Myometrial cell (primary cell): ENCODE measurements around the gene SPATA24. TPM values are rescaled to one million over a fixed set of nuclear protein-coding genes. Genes with fewer than 3 reads are reported as not detected.

ENCODE experiments used
- total RNA-seq: library from RNA; depleted of rRNA; stranded (reverse); fragments of >200 nt; gene quantifications from 2 replicates; pipeline ENCODE4 v1.2.3, GENCODE V29; 2015

The SPATA24 gene, protein sequence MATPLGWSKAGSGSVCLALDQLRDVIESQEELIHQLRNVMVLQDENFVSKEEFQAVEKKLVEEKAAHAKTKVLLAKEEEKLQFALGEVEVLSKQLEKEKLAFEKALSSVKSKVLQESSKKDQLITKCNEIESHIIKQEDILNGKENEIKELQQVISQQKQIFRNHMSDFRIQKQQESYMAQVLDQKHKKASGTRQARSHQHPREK
- 0.29 and 4.3 TPM in 2 replicates for total RNA-seq

DNA sequence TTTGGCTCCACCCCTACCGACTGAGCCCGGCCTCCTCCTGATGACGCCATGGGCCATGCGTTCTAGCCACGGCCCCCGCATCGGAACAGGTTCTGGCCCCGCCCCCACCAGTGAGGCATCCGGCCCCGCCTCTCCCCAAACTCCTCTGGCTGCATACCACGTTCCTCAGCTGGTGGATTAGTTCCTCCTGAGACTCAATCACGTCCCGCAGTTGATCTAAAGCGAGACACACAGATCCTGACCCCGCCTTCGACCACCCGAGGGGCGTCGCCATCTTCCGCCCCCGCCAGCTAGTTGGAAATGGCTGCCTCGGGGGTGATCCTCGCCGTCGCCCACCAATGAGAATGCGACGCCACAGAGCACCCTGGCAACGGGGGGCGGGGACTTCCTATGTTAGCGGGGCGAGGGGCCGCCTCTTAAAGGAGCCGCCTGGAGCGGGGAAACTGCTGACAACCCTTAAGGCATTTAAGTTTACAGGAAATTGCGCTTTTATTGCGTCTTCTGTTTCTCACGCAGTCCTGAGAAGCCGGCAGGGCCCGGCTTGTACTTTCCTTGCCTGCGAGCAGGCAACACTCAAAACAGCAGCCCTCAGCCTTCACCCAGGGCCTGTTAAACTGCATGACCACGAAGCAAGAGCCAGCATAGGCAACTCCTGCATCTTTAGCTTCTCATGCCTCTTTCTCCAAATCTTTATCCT lies at the start of gene SPATA24:
Gene SPATA24 (minus strand): TSS at position 303 of the 697 bp plus-strand sequence. CDS start 29 bp downstream, at position 274.

DNA sequence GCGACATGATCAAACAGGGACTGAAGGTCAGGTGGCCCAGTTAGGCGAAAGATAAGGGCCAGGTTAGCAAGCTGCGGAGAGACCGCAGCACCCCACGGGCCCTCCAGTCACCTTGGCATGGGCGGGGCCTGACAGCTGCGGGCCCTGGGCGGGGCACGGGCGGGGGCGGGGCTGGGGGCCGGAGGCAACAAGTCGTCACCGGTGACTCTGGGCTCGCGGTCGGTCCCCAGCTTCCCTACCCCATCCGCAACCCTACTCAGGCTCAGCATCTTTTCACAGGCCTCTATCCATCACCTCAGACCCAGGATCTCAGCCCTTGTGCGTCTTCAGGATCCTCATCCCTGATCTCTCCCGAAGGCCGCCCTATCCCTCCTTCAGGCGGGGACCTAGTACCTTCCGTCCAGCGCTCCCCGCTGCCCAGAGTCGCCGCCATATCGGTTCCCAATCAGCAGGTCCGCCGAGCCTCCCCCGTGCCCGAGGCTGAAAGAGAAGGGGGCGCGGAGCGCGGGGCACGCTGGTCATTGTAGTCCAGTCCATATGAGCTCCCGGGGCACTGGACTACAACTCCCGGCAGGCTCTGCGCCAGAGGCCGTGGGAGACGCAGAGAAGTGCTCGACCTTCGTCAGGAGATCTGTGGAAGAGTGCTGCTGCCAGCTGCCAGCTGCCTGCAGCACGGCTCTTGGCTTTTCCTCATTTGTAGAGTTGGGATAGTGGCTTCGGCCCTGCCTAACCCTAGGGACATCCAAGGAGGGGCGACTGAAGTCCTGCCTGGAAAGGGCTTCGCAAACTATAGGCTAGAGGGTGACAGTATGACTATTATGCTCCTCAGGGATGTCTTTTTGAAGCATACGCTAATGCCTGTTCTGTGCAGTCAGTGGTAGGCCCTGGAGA lies 35.4 kb upstream of the SPATA24 start, which contains the start of gene DNAJC18:
Gene DNAJC18 (minus strand): TSS at position 513 of the 891 bp plus-strand sequence. CDS start 80 bp downstream, at position 433.

DNA sequence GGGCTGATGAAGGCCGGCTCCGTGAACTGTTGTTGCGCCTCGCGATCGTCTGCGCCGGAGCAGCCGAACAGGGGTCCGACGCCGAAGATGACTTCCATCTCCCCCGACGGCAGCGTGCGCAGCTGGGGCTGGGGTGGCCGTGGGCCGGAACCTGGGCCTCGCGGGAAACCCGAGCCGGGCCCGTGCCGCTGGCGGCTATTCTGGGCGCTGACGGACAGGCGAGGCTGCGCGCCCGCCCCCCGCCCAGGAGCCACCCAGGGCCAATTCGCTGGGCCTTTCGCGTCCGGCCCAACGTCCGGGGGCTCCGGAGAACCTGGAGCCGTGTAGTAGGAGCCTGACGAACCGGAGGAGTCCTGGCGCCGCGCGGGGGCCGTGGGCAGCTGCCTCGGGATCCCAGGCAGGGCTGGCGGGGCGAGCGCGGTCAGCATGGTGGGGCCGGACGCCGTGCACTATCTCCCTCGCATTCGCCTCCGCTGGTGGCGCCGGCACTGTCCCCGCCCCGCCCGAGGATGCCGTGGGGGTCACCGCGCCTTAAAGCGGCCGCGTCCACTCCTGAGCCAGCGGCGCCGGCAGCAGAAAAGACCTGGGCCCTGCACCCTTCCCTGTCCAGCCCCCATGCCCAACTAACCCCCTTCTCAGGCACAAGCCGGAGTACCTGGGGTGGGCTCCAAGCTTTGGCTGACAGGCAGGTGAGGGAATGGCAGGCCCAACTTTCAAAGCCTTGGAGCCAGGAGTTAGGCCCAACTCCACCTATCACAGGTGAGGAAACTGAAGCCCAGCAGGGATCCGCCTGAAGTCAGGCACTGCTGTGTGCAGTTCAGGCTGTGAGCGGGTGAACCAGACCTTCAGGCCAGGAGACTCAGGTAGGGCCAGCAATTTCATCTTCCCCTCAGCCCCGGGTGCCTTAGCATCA lies 9.0 kb downstream of the SPATA24 start, which contains the start of gene PROB1:
Gene PROB1 (minus strand): TSS at position 451 of the 913 bp plus-strand sequence. CDS start 23 bp downstream, at position 428.

DNA sequence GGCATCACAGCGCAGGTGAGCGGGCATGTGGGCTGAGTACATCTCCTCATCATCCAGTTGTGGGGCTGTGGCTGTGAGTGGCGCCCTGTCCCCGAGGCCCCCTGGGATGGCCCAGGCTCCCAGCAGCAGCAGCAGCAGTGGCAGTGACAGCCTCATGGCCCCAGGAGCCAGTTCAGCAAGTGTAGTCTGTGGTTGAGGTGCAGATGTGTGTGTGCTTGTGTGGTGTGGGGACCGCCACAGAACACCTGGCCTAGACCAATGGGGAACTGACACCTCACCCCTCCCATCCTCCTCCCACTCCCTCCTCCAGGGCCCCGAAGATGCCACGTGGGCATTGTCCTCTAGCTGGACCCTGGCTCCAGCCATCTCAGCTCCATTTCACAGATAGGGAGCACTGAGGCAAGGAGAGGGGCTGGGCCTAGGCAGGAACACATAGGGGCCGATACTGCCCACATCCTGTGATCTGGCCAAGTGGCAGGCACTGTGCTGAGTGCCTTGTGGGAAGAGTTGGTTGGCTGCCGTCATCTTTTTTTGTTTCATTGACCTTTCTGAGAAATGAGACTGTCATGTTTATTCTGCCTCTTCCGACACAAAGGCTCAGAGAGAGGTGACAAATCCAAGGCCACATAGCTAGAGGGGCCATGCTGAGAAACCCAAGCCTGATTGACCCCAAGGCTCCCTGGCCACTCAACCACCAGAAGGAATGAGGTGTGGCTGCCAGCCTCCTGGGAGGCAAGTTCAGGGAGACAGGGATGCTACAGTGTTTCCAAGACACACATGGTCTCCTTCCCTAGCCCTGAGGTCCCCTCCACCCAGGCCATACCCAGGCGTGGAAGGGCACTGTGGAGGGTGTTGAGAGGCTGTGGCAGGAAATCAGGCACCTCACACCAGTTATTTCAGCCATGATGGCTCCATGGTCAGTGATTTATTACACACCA lies 13.9 kb downstream of the SPATA24 start, which contains the start of gene MZB1:
Gene MZB1 (minus strand): TSS at position 213 of the 938 bp plus-strand sequence. CDS start 57 bp downstream, at position 156.

DNA sequence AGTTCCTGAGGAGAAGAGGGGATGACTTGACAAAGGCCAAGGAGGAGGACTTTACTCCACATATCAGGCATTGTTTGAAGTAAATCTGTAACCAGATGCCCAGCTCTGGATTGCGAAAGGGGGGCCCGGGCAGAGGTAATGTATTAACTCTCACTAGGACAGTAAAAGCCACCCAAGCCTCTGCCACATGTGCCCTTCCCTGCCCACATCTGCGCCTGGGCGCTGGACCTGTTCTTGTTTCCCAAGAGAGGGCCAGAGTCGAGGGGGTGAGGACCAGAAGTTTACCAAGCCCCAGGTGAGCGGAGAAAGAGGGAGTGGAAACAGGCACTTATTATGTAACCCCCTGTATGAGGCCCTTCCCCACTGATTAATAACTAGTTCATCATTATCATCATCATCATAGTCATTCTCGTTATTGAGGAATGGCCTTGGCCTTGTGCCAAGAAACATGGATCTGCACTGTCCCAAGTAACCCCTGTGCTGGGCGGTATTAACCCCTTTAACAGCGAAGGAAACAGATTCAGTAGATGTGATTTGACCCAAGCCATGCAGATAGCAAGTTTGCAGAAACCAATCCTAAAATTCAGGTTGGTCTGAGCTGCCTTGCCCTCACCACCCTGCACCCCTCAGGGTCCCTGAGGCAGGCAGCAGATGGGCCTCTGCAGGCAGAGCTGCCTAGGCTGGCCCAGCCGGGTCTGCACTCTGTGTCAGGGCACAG lies 20.5 kb downstream of the SPATA24 start, which contains the start of gene SLC23A1:
Gene SLC23A1 (minus strand): TSS at position 23 of the 718 bp plus-strand sequence. CDS start 44 bp downstream, outside the sequence.

Other genes starting within 250 kb of the SPATA24 start
- 71.2 and 72.1 TPM in 2 replicates for gene SIL1, start 205.7 kb downstream of the SPATA24 start, total RNA-seq
- gene MATR3, start 110.3 kb downstream of the SPATA24 start, total RNA-seq = 187 and 199 TPM in 2 replicates
- 48.4 and 72.7 TPM in 2 replicates for gene PAIP2, start 62.2 kb downstream of the SPATA24 start, total RNA-seq
- gene SLC23A1, start 20.8 kb downstream of the SPATA24 start, total RNA-seq = not detected in 2 replicates
- 0.29 TPM in 1 of 2 replicates, not detected in the other for gene MZB1, start 14.2 kb downstream of the SPATA24 start, total RNA-seq
- gene PROB1, start 9.0 kb downstream of the SPATA24 start, total RNA-seq = 2.3 and 2.8 TPM in 2 replicates
- 3.5 and 11.7 TPM in 2 replicates for gene DNAJC18, start 35.4 kb upstream of the SPATA24 start, total RNA-seq
- gene ECSCR, start 58.7 kb upstream of the SPATA24 start, total RNA-seq = not detected in 2 replicates
- gene SMIM33, start 66.9 kb upstream of the SPATA24 start, total RNA-seq = not detected in 2 replicates
- 43.0 and 48.2 TPM in 2 replicates for gene STING1, start 78.7 kb upstream of the SPATA24 start, total RNA-seq
- 90.8 and 101 TPM in 2 replicates for gene UBE2D2, start 157.2 kb upstream of the SPATA24 start, total RNA-seq
- 15.6 and 23.2 TPM in 2 replicates for gene CXXC5, start 244.3 kb upstream of the SPATA24 start, total RNA-seq